HuH-7 (cell line): ENCODE results near the gene LAMB2.

Source experiments
- DNase-seq: peaks from one replicate; pipeline ENCODE4 v3.0.0; 2011; ENCODE audit warnings: low spot score

Gene LAMB2

DNA sequence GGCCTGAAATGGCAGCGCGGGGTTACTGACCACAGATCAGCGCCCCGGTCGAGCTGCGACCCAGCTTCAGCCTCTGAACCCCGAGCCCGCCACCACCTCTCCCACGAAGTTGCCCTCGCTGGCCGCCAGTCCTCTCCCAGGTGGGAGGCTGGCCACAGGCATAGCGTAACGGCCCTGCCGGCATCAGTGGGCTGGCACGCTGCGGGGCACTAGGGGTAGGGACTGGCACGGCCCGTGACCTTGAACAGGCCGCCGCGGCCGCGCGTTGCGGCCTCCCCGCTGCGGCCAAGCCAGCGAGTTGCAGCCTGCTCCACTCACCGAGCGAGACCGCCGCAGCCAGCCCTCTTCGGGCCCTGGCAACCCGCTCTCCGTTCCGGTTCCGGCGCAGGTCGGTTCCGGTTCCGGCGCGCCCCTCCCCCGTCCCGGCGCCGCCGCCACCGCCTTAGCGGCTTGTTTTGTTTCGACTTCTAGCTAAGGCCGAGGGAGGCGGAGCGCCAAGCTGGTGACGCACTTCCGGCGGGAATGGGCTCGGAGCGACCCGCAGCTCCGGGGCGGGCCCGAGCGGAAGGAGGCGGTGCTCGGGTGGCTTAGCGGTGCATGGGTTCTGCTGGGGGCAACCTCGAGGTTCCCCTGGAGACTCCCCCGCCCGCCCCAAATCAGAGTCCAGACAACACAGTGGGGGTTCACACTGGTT is 12.3 kb downstream of the LAMB2 start, which contains the start of gene USP19:
TSS of gene USP19 (minus strand) at position 386 of the 694 bp plus-strand sequence. CDS start 1,678 bp downstream, outside the sequence.
- DNase-seq = peak; percentile 99

DNA sequence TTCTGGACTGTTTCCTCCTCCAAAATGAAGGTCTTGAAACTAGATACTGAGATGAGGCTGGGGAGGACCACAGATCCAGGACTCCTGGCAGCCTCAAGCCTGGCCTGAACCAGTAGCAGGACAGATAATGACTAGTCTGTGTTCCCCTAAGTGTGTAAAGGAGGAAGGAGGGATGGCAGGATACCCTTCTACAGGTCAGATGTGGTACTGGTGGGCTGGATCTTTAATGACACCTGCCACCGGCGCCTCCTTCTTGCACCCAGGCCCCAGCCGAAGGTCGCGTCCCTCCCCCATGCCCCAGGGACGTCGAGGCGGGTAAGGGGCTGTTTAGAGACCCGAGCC is 12.8 kb downstream of the LAMB2 start:
- peak; percentile 33 for DNase-seq

DNA sequence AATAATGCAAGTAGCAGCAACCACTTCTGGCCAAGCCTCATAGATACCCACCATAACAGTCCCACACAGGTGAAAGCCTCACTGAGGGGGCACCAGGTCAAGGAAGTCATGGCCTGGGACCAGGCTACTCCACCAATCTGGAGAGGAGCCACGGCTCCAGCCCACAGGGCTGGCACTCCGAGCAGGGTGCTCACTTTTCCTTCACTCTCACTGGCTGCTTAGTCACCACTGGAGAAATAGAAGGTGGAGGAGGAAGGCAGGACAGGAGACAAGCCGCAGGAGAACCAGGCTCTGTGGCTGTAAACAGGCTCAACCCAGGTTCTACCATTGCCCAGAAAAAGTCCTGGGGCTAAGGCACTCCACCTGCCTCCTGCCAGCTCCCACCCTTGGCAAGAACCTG is 13.4 kb downstream of the LAMB2 start:
- no peak for DNase-seq

DNA sequence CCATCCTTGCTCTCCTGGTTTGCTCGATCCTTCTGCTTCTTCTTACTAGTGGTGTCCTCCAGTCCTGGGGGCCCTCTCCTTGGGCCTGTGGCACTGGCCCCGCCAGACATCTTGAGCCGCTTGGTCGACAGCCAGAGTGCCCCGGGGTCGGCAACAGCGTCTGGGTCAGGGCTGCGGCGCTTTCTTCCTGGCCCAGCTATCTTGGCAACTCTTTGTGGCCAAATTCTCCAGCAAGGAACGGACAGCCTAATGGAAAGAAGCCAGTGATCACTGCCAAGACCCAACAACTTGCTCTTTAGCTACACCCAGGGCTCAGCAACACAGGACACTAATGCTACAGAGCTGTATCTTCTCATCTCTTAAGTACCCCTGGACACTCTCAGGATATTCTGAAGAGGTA is 13.8 kb downstream of the LAMB2 start:
- no peak for DNase-seq

DNA sequence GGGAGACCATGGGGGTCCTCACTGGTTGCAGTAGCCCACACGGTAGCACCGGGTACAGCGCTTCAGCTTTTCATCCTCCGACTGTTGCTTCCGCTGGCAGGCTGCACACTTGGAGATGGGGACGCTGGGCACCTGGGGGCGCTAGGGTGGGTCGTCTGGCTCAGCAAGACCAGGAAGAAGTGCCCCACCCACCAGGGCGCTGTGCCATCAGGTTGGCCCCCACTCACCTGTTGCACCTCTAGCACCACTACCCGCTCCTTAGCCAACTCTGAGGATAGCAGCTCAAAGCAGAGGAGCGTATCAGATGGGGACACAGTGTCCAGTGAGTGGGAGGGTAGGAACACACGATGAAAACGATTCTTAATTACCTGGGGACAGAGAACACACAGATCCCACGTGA is 20.6 kb downstream of the LAMB2 start:
- DNase-seq = no peak

DNA sequence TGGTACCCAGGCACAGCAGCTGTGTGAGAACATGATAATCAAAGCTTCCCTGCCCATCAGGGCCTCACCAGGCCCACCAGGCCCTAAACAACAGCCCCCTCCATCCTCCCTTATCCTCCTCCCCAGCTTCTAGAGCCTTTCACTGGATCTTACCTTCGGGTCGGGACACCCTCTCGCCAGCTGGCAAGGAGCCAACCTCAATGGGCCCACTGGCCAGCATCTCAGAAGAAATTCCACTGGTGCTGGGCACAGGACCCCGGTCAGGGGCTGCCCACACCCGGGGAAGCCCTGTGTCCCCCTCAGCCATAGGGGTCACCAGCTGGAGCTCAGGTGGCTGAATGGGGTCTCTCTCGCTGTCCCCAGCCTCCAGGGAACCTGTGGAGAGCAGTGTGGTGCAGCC is 21.5 kb downstream of the LAMB2 start:
- DNase-seq = no peak

DNA sequence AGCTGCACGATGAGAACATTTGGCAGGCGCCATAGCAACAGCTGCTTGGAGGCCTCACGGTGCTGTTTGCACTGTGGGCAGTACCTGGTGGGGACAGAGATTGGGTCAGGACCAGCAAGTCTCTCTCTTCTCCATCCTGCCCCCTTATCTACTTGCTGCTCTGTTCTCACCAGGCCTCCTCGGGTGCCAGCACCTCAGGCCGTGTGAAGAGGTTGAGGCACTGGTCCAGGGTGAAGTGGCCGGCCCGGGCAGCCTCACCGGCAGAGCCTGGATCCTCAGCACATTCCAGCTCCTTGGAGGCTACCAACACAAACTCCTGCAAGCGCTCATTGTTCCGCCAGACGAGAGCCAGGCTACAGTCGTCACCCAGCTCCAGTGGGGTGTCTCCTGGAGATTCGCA is 22.1 kb downstream of the LAMB2 start:
- no peak for DNase-seq

DNA sequence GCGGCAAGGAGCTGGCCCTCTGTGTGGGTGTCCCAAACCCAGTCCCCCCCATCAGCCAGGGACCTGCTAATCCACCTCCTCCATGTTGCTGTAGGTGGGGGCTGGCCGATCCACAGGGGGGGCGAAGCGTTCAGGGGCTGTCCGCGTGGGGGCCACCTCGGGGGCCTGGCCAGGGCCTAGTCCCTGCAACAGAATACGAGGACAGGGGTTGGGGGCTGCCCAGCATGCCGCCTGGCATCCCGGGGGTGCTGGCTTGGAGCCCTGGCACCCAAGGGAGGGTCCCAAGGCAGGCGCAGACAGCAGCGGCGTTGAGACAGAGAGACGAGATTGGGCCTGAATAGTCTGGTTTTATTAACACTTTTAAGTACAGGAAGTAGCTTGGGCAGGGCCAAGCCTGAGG is 24.5 kb downstream of the LAMB2 start:
- no peak for DNase-seq

DNA sequence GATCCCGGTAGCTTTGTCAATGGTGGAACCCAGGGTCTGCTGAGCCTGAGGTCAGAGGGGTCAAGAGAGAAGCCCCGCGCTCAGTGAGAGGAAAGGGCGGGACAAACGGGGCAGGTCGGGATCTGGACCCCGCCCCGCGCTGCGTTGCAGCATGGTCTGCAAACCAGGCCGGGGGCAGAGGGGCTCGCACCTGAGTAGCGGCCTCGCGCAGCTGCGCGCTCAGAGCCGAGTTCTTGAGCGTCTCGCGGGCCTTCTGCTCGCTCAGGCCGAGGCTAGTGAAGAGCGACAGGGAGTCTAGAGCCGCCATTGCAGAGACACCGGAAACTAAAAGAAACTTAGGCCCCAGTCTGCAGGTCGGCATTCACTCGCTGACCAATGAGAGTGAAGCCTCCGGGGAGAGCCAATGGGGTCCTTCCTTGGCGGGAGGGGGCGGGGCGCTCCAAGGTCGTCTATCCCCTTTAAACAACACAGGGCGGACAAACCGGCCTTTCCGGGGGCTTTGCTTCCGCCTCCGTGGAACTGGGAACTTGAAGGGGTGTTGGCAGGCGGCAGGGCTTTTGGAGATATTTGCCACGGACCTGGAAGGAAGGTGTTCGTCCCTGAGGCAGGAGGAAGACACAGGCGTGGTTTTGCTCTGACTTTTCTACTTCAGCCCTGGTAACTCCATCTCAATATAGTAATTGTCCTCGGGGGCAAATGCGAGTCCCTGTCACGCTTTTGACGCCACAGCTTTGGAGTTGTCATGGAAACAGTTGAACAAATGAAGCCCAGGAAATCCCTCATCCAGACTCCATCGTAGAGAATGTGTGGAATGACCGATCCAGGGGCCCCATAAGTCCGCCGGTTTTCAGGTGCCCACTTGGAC is 28.2 kb downstream of the LAMB2 start, which contains the start of gene QARS1:
TSS of gene QARS1 (minus strand) at position 331 of the 865 bp plus-strand sequence. CDS start at position 307, 24 bp downstream.
- peak; percentile 100 for DNase-seq

DNA sequence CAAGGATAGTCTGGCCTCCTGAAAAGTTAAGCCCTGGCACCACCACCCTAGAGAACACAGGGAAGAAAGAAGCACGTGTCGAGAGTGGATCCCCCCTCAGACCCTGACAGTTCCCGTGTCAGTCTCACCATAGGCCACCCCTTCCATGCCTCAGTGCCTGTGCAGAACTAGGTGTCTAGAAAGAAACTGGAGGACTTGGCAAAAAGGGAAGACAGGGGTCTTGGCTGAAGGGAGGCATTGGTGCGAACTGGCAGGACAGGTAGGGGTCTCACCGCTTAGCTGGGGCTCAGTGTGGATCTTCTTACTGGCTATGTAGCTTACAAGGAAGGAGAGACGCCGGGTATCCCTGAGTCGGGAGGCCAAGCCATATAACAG is 28.8 kb downstream of the LAMB2 start:
- DNase-seq = no peak

DNA sequence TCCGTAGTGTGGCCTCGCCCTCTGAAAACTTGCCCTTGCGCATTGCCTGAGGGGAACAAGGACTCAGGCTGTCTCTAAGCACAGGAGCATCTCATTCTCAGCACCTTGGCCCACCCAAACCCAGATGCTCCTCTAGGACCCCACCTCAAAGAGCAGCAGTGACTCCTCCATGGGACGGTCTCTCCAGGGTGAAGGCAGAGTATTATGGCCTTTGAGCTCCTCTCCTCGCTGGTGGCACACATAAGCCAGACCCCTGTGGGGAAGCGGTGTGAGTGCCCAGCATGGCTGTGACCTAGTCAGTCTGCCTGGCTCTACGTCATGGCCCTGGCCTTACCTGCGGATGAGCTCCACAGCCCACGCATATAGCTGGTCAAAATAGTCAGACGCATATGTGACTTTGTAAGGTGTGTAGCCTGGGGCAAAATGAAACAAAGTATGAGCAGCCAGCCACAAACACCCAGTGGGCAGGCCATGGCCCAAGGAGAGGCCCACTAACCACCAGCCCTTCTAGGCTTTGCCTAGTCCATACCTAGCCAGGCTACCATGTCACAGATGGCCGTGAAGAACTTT is 32.7 kb downstream of the LAMB2 start:
- DNase-seq = no peak

DNA sequence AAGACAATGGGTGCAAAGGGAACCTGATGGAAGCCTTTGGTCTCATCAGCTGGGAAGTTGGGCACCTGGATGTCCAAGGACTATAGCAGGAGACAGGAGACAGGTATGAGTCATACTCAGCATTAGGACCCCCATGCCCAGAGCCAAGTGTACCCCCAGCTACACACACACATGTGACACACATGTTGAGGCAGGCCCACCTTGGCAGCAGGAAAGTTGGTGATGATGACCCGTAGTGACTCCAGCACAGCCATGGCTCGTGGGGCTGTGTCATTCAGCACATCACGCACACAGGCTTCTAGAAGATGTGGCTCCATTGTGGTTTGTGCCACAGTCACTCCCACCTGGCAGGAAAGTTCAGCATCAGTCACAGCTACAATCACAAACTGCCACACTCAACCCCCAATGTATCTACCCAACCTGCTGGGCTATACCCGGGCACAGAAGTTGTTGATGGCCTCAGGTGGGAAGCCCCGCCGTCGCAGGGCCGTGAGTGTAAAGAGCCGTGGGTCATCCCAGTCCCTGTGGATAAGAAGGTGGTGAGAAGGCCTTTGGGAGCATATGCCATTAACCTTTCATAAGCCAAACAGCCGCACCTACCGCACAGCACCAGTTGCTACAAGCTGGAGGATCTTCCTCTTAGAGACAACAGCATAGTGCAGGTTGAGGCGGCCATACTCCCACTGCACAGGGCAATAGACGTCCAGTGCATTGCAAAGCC is 33.8 kb downstream of the LAMB2 start:
- DNase-seq = no peak

DNA sequence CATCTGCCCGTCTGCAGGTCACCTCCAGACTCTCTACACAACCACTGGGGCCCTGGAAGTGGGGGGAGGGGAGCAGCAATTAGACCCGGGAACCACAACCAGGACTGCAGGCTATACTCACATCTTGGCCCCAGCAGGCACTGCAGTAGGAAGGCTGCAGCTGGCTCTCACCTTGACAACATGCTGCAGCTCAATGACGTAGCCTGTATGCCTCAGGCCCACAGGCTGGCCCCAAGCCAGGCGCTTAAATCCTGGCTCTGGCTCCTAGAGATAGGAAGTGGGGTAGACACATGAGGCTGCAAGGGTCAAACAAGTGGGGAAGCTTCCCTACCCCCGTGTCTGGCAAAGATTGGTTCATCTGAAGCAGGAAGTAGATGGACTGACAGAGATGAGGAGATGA is 34.4 kb downstream of the LAMB2 start:
- no peak for DNase-seq

DNA sequence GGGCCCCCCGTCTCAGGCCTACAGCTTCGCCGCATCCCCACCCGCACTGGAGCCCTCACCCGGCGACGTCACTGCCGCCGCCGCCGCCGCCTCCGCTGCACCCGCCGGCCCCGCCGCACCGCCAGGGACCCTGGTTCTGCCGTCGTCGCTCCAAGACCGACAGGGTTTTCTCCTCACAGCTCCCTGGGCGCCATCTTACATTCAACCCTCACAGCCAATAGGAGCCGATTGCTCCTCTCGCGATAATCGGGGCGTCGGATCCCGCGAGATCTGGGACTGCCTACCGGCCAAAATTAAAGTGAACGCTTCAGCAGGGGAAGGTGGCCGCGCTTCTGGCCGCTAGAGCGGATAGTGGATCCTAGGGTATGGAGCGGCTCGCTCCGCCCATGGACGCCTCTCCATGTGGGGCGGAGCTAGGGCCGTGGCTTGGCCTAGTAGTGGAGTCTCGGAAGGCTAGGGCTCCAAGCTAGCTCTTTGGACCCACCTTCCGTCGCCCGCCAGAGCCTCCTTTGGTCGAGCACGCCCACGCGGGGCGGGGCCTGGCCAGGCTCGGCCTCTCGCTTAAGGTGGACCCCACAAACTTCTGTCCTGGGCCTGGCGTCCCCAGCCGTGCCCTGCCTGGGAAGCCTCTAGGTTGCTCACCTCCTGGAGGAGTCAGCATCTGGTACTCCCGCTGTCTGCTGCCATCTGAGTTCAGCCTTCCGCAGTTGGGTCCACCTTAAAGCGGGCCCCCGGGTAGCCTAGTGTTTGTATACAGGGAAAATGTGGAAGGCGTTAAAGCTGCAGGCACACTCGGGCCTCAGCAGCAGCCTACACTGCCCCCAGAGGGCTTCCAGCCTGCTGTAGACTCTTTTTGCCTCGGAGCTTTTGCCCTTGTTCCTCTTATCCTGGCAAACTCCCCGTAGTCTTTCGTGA is 38.7 kb downstream of the LAMB2 start, which contains the start of gene QRICH1:
TSS of gene QRICH1 (minus strand) at position 219 of the 915 bp plus-strand sequence. CDS start 17,054 bp downstream, outside the sequence.
- peak; percentile 91 for DNase-seq

DNA sequence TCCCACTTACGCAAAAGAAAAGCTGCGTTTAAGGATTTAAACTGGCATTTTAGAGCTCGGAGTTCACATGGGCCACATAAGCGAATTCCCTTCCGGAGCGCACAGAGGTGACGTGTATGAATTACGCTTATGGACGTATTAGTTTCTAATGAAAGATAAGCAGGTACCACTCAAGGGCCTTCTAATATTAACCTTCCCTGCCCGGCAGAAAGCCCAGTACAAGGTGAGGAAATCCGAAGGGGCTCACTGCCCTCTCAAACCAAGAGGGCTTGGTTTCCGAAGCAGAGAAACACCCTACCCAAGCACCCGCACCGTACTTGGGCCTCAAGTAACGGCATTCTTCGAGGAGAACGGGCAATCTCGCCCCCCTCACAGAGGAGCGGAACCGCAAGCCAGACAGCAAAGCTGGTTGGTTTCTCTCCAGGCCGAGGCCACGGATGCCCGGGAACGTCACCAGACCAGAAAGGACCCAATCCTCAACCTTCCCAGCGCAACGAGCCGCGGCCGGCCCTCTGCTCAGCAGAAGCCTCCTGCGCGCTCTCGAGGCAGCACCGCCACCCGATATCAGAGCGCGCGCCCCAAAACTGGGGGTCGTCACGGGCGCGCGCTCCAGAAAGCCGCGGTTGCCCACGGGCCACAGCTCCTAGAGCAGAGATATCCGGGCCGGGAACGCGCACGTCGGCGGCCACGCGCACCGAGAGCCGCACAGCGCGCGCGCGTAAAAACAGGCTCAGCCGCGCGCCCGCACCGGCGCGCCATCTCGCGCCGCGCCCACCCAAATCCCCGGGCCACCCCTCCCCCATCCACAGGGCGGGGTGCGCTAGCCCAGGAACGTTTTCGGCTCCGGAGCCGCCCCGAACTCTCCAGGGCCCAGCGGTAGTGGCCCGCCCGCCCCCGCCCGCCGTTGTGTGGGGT is 39.7 kb downstream of the LAMB2 start:
- DNase-seq = peak; percentile 77

DNA sequence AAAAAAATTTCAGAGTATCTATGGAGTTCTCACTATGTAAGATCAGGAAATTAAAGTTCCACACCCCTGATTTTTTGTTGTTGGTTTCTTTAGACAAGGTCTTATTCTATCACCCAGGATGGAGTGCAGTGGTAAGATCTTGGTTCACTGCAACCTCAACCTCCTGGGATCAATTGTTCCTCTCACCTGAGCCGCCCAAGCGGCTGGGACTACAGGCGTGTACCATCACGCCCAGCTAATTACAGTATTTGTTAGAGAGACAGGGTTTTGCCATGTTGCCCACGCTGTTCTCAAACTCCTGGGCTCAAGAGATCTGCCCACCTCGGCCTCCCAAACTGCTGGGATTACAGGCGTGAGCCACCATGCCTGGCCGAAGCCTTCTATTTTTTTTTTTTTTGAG is 51.4 kb downstream of the LAMB2 start:
- no peak for DNase-seq

DNA sequence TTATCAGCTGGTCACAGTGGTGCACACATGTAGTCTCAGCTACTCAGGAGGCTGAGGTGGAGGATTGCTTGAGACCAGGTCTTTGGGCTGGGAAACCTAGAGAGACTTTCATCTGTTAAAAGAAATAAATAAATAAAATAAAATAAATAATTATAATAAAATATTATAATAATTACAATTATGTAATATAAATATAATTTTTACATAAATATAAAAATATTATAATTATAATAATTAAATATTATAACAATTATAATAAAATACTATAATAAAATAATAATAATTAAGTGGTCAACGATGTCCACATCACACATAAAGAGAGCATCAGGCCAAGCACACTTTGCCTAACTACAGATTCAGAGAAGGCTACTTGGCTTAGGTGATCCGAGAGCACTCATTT is 53.6 kb downstream of the LAMB2 start:
- DNase-seq = no peak

DNA sequence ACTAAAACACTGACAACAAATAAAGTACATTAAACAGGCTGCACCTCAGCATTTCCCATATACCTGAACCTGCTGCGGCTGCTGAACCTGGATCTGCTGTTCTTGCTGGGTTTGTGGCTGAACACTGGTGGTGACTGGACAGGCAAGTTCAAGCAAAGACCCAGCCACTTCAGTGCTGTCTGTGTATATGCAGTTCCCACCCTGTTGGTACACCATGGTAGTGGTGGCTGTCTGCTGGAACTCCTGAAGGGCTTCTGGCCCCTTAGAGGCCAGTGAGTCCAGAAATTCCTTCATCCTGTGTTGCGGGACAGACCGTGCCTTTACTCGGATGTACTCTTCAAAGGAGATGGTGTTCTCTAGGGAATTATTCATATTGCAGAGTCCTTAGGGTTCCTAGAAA is 56.2 kb downstream of the LAMB2 start:
- DNase-seq = no peak

DNA sequence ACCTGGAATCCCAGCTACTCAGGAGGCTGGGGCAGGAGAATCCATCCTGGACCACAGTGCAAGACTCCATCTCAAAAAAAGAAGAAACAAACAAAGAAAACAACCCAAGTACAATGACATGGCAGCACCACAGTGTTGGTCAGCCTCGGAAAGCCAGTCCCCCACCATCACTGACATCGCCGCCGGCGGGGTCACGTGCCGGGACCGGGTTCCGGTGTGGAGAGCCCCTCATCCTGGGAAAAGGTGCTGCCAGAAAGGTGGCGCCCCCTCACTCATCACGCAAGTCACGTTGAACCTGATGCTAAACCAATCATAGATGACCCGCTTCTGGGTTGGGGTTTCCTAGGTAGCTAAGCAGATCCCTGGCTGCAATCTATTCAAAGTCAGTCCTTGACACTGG is 56.7 kb downstream of the LAMB2 start:
- DNase-seq = no peak
